Measurements from ENCODE around the gene IGF1R. TPM values are rescaled to one million over a fixed set of nuclear protein-coding genes. Genes with fewer than 3 reads are reported as not detected.

The IGF1R gene
- total and polyA plus RNA-seq, 2 donors (not counting 3 experiments of a cell fraction or from before 2014, with no cell fraction given), result 16.1 to 59.1 TPM

DNA sequence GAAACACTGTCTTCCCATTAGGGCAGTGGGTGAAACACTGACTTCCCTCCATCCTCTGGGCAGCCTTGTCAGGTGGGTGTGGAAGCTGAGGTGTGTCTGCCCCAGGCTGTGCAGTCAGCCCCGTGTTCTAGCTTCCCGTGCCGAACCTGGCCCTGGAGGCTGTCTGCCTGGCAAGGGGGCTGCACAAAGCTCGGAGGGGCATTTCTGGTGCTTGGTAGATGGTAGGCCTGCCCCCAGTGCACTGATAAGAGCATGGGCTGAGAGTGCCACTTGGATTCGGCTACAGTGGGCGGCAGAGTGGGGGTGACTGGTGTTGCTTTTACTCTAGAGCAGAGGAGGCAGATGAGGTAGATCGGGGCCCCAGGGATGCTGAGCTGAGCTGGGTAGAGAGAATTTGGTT is 21.3 kb downstream of the IGF1R start:
- Histone ChIP-seq H3K9me3 (replicated peaks; ENCODE audit: control insufficient read depth, insufficient read depth, low read length) (no peaks in the 10 kb centered on the region), H3K4me1 (ENCODE audit: control insufficient read depth, extremely low read depth, insufficient read depth, low read length) (peaks cover 54% of the 10 kb centered on the region), H4K20me1 (replicated peaks; ENCODE audit: control insufficient read depth, extremely low read depth, insufficient read depth, low read length) (no peaks in the 10 kb centered on the region), H3K4me3 (replicated peaks in 1 of 3; ENCODE audit: insufficient read depth in 1 of 3, low read depth in 1 of 3, low read length in 3 of 3) (no peak overlapping the region), H3K9ac (replicated peaks; ENCODE audit: extremely low read depth, insufficient read depth, low read length) (no peak overlapping the region), H3K9me1 (replicated peaks; ENCODE audit: control insufficient read depth, extremely low read depth, insufficient read depth, low read length) (no peaks in the 10 kb centered on the region), H3K4me2 (ENCODE audit: insufficient read depth, low read length) (no peak overlapping the region), H3K27ac (ENCODE audit: insufficient read depth, low read depth, low read length) (peak overlapping the region; percentile 64), H2AFZ (ENCODE audit: low read depth, low read length) (no peak overlapping the region), H3K36me3 (ENCODE audit: control insufficient read depth in 2 of 2, extremely low read depth in 1 of 2, insufficient read depth in 2 of 2, low read length in 2 of 2) (no peaks in the 10 kb centered on the region), H3K79me2 (ENCODE audit: control insufficient read depth, insufficient read depth, low read length) (peaks cover 42% of the 10 kb centered on the region), H3K27me3 (ENCODE audit: control insufficient read depth in 2 of 2, insufficient read depth in 2 of 2, low read length in 2 of 2) (no peaks in the 10 kb centered on the region)
- BruUV-seq (replicated peaks), result no TSS peak
- ChIA-PET POLR2A (no interaction called here), CTCF (interaction anchor here (1.7 to 2.0 kb wide), 2 partner anchors 10 to 181 kb away, joined by 6 to 17 read pairs; no protein-coding TSS in a partner anchor)
- no peak for DNase-seq (ENCODE audit: low read depth, low spot score)
- dilution Hi-C loops (cut with MboI; ENCODE audit: extremely low pct_ligation_motif_present, low sequenced_read_pairs) (loop anchor here (25.0 kb wide), 1 partner anchor 218 kb away; no protein-coding TSS in a partner anchor), intact Hi-C loops (cut with micrococcal nuclease) (loop anchor here (5.0 to 10.0 kb wide), 2 partner anchors 108 to 1165 kb away; no protein-coding TSS in a partner anchor)
- no peak for TF ChIP-seq POLR2A (IDR thresholded peaks at IDR 0.05; ENCODE audit: low read depth, low read length)
- no peak for TF ChIP-seq GATA2 (IDR thresholded peaks at IDR 0.05; ENCODE audit: insufficient read depth, insufficient read length, low read depth, low read length)
- TF ChIP-seq JUN (IDR thresholded peaks at IDR 0.05; ENCODE audit: borderline replicate concordance, insufficient read depth, insufficient read length, low read depth), result no peak
- TF ChIP-seq, protein P1, sequence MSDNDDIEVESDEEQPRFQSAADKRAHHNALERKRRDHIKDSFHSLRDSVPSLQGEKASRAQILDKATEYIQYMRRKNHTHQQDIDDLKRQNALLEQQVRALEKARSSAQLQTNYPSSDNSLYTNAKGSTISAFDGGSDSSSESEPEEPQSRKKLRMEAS (IDR thresholded peaks at IDR 0.05; ENCODE audit: insufficient read depth, insufficient read length), result no peak
- TF ChIP-seq MYC (IDR thresholded peaks at IDR 0.05; ENCODE audit: low read depth, low read length), result no peak
- TF ChIP-seq EZH2 (IDR thresholded peaks at IDR 0.05; ENCODE audit: borderline replicate concordance, low read depth, low read length, severe bottlenecking), result no peak
- no peak for TF ChIP-seq POLR2AphosphoS5 (IDR thresholded peaks at IDR 0.05; ENCODE audit: insufficient read depth, low read depth, low read length)
- no peak for FAIRE-seq
